VCaP (cell line): ENCODE measurements around the gene PGM5.

Experiments
- H3K27ac ChIP-seq: fragments of 450-650 bp; 2 replicates; pipeline ENCODE4 v1.5.1; 2017
- CTCF ChIP-seq: fragments of 450-650 bp; conservative IDR thresholded peaks from 2 replicates; pipeline ENCODE4 v1.5.1; 2017; ENCODE audit warnings: mild to moderate bottlenecking, moderate library complexity

PGM5 gene

GRCh38 chr9:68418259-68418845, 61.9 kb downstream of the PGM5 start:
- H3K27ac ChIP-seq: no peak overlapping the region
- no peak for TF ChIP-seq CTCF

GRCh38 chr9:68419901-68420300, 63.5 kb downstream of the PGM5 start:
- no peak overlapping the region for H3K27ac ChIP-seq
- TF ChIP-seq CTCF: no peak

- no peak overlapping the region for H3K27ac ChIP-seq
- no peak for TF ChIP-seq CTCF
Observed at GRCh38 chr9:68426755-68427154, 70.3 kb downstream of the PGM5 start.

GRCh38 chr9:68427216-68427977, 71.0 kb downstream of the PGM5 start:
- no peak overlapping the region for H3K27ac ChIP-seq
- no peak for TF ChIP-seq CTCF

GRCh38 chr9:68428481-68428880, 72.1 kb downstream of the PGM5 start:
- H3K27ac ChIP-seq: no peak overlapping the region
- no peak for TF ChIP-seq CTCF

GRCh38 chr9:68429631-68430030, 73.2 kb downstream of the PGM5 start:
- H3K27ac ChIP-seq: no peak overlapping the region
- TF ChIP-seq CTCF: no peak

- no peak for TF ChIP-seq CTCF
Observed at GRCh38 chr9:68431307-68431706, 74.9 kb downstream of the PGM5 start.

More at GRCh38 chr9:68431307-68431706, 74.9 kb downstream of the PGM5 start:
- no peak overlapping the region for H3K27ac ChIP-seq
